Myometrial cell (primary cell): ENCODE measurements around the gene UBE2G2. TPM values are rescaled to one million over a fixed set of nuclear protein-coding genes. Genes with fewer than 3 reads are reported as not detected.

Experiments
- total RNA-seq: library from RNA; depleted of rRNA; stranded (reverse); fragments of >200 nt; gene quantifications from 2 replicates; pipeline ENCODE4 v1.2.3, GENCODE V29; 2015

The UBE2G2 gene, protein sequence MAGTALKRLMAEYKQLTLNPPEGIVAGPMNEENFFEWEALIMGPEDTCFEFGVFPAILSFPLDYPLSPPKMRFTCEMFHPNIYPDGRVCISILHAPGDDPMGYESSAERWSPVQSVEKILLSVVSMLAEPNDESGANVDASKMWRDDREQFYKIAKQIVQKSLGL
- total RNA-seq, result 22.3 and 22.5 TPM in 2 replicates

DNA sequence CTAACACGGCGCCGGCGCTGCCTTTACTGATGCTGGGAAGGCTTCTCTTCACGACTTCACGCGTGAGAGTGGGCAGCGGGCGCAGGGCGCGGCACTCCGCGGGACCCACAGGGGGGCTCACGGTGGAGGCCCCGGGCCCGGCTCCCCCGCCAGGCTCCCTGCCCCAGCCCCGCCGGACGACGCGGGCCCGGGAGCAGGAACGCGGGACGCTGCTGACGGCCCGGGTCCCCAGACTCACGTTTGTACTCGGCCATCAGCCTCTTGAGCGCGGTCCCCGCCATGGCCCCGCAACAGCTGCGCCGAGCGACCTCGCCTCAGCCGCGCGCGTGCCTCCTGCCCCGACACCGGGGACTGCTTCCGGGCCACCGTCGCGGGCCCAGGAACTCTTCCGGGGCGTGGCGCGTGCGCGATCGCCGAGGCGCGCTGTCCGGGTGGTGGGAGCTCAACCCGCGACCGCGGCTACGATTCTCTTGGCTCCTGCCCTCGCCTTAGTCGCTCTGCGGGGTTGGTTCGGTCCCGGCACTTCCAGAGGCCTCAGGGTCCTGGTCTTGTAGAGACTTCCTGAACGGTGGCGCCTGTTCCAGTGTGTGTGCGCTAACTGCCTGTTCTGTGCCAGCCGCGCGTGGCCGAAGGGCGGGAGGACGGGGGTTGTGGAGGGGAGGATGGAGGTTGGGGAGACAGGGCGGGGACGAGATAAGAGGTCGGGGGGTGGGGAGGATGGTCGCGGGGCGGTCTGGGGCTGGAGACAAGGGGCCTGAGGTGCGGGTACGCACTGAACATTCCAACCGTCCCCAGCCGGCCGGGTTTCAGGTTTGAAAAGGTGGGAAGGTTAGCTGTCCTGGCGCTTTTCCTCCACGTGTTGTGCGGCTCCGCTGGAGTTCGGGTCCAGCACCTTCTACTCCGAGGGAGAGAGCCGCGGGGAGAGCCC, at the start of gene UBE2G2:
Gene UBE2G2, minus strand, starts transcription at position 353 of the 928 bp plus-strand sequence. Its CDS starts 72 bp downstream, at position 281.

DNA sequence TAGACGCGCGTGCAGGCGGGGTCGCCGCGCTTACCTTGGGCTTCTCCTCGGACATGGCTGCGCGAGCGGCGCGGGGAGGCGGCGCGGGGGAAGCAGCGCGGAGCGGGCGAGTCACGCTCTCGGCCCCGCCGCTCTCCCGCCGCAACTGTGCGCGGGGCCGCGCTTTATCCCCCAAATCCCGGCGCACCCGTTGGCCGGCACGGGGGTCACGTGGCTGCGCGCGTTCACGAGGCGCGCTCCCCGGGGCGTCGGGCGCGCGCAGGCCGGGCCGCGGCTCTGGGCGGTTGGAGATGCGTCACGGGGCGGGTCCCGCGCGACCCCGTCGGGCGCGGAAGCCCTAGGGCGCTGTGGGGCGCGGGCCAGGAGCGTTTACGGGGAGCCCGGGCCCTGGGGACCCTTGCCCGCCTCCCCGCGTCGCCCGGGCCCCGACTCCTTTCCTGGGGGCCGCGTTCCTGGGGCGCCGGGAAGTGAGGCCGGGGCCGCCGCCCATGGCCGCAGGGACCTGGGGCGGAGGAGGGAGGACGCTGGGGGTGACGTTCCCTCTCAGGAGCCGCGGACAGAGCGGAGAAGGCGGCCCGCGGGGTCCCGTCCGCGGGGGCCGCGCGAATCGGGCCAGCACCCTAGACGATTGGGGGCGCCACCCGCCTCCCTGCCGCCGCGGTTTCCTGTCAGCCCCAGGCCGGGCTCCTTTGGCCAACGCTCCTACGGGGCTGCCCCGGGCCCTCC, 16.5 kb upstream of the UBE2G2 start, which contains the start of gene SUMO3:
Gene SUMO3, minus strand, starts transcription at position 149 of the 726 bp plus-strand sequence. Its CDS starts 94 bp downstream, at position 55.

Other genes starting within 250 kb of the UBE2G2 start
- gene KRTAP10-3, start 243.0 kb downstream of the UBE2G2 start, total RNA-seq, result not detected in 2 replicates
- gene KRTAP10-4, start 228.1 kb downstream of the UBE2G2 start, total RNA-seq, result not detected in 2 replicates
- gene KRTAP10-5, start 221.2 kb downstream of the UBE2G2 start, total RNA-seq, result not detected in 2 replicates
- not detected in 2 replicates for gene KRTAP10-6, start 209.3 kb downstream of the UBE2G2 start, total RNA-seq
- not detected in 2 replicates for gene KRTAP10-7, start 201.2 kb downstream of the UBE2G2 start, total RNA-seq
- gene KRTAP10-8, start 189.7 kb downstream of the UBE2G2 start, total RNA-seq, result not detected in 2 replicates
- gene KRTAP10-9, start 174.7 kb downstream of the UBE2G2 start, total RNA-seq, result not detected in 2 replicates
- gene KRTAP10-10, start 164.5 kb downstream of the UBE2G2 start, total RNA-seq, result not detected in 2 replicates
- gene KRTAP10-11, start 155.4 kb downstream of the UBE2G2 start, total RNA-seq, result not detected in 2 replicates
- not detected in 2 replicates for gene KRTAP12-4, start 147.2 kb downstream of the UBE2G2 start, total RNA-seq
- not detected in 2 replicates for gene KRTAP12-3, start 143.9 kb downstream of the UBE2G2 start, total RNA-seq
- gene KRTAP12-2, start 134.9 kb downstream of the UBE2G2 start, total RNA-seq, result not detected in 2 replicates
- gene KRTAP12-1, start 119.7 kb downstream of the UBE2G2 start, total RNA-seq, result not detected in 2 replicates
- gene KRTAP10-12, start 104.6 kb downstream of the UBE2G2 start, total RNA-seq, result not detected in 2 replicates
- not detected in 2 replicates for gene TSPEAR, start 90.2 kb downstream of the UBE2G2 start, total RNA-seq
- gene SUMO3, start 16.2 kb upstream of the UBE2G2 start, total RNA-seq, result 85.0 and 99.4 TPM in 2 replicates
- gene PTTG1IP, start 71.9 kb upstream of the UBE2G2 start, total RNA-seq, result 282 and 295 TPM in 2 replicates
- gene ITGB2, start 119.1 kb upstream of the UBE2G2 start, total RNA-seq, result not detected in 2 replicates
- gene SLX9, start 138.2 kb upstream of the UBE2G2 start, total RNA-seq, result 12.4 and 22.5 TPM in 2 replicates